Glomerular visceral epithelial cell (primary cell): ENCODE measurements around the gene ATF7.
A peak's percentile ranks its signal among the peaks of the same experiment; 100 is the strongest.
"Not testable (repeated sequence)": the region's sequence is repeated elsewhere in the genome, so short reads cannot be mapped to it uniquely, and the experiment has no call there.

Experiments used
- DNase-seq: peaks from one replicate; pipeline ENCODE4 v3.0.0-alpha.2; 2016; ENCODE audit errors: extremely low spot score

Gene ATF7

DNA sequence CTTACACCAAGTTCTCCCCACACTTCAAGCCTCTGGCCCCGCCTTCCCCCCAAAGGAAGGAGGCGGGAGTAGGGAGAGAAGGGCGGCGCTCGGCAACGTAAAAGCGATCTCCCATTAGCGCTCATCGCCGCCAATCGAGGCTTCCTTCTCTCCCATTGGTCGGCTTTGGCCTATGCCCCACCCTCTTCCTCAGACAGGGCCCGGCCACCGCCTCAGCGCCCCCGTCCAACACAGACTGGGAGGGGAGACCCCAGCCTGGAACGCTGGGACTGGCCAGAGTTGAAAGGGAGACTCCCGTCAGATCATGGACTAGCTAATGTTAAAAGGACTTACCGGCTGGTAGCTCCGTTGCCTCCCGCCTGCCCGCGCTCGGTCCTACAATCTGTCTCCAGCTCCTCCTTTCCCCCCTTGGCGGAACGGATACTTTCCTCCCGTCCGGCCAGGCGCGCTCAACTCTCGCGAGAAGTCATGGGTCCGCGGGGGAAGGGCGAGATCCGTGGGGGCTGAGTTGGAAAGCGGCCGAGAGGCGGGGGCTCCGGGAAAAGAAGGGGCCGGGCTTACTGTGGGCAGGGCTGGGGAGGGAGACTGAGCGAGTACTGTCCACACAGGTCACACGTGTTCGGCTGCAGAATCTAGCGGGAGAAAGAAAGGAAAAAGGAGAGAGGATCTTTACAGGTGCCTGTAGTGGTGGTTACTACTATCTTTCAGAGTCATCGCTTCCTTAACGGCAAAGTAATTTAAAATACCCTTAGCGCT, at the start of gene ATF7:
TSS of gene ATF7 (minus strand) at position 437 of the 756 bp plus-strand sequence. CDS start 25,382 bp downstream, outside the sequence.
- peak; percentile 97 for DNase-seq

DNA sequence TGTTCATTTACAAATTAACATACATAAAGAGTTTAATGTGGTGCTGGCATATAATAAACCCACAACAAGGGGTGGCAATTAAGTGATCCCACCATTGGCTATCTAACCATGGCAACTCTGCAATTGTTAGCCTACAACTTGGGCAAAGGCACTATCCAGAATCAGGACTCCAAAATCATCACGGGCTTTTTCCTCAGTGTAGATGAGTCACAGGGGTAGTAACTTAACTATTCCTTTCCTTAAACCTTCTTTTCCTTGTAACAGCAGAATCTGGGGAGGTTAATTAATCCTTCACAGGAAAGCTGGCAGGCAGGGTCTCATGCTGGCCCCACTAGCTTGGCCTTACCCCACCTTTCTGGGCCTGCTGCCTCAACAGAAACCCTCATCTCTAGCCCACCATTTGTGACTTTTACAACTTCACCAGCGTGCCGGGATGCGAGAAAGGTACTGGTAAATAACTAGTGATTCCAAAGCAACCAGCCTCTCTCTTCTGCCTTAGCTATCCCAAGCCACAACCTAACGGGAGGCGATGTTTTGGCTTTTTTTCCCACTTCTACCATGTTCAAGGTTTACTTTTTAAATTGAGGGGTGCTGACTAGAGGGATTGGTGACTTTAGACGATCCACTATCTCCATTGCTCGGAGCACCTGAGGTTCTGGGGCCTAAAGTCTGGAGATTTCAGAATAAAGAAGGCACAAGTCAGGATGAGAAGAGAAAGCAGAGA, 49.0 kb upstream of the ATF7 start:
- no peak for DNase-seq

- DNase-seq, result no peak
Measured at GRCh38 chr12:53670971-53671370, 44.8 kb upstream of the ATF7 start.

DNA sequence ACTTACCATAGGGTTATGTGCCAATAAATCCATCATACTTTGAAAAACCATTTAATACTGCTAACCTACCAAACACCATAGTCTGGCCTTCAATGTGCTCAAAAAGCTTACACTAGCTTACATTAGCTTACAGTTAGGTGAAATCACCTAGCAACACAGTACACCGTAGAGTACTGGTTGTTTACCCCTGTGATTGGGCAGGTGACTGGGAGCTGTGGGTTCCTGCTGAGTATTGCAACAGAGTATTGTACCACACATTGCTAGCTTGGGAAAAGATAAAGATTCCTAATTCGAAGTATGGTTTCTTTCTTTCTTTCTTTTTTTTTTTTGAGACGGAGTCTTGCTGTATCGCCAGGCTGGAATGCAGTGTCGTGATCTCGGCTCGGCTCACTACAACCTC, 44.1 kb upstream of the ATF7 start:
- DNase-seq, result no peak

DNA sequence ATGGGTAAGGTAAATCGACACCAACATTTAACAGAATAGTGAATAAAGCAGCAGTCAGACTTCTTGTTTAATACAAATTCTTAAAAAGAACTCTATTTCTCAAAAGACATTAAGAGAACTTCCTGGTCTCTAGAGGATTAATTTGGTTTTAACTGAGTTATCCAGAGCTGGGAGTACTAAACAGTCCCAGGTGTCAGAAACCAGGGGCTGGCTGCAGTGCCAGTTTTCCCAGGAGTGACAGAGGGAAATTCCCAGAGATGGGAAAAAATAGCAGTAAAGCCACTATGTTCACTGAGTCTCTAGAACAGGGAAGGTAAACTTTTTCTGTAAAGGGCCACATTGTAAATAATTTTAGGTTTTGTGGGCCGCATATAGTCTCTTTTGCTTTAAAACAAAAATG, 40.9 kb upstream of the ATF7 start:
- DNase-seq, result no peak

- no peak for DNase-seq
Measured at GRCh38 chr12:53664936-53665335, 38.8 kb upstream of the ATF7 start.

GRCh38 chr12:53664191-53664590, 38.0 kb upstream of the ATF7 start:
- DNase-seq, result no peak

DNA sequence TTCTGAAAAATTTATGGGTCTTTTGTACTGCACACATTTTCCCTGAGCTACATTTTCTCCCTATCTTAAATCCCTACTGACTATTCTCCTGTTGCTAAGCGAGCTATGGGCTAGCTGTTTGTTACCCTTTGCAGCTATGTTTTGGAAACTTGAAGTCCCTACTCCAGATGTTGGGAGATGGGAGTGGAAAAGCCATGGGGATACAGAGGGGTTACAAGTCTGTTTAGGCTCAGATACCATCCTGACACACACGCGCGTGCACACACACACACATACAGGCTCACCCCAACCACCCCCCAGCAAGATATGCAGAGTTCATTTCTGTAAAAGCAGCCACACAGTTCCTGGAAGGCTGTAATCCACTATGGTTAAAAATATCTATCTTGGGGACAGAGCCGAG, 33.9 kb upstream of the ATF7 start:
- no peak for DNase-seq

DNA sequence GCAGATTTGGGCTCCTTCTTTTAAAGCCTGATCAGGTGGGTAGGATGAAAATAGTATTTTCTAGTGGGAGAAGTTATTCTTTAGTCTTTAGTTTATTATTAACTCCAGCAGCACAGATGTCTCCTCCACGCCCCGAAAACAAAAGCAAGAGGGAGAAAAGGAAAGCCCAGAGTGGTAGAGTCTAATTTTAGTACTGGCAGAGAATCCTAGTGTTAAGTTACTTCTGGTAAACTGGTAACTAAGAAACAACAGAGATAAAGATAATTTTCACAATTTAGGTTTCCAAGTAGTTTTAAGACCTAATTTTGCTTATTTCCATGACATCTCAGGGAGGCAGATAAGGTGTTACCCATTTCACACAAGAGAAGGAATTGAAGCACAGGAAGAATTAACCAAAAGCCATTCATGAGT, 33.4 kb upstream of the ATF7 start:
- peak; percentile 23 for DNase-seq

- no peak for DNase-seq
Measured at GRCh38 chr12:53659011-53659551, 32.9 kb upstream of the ATF7 start.

DNA sequence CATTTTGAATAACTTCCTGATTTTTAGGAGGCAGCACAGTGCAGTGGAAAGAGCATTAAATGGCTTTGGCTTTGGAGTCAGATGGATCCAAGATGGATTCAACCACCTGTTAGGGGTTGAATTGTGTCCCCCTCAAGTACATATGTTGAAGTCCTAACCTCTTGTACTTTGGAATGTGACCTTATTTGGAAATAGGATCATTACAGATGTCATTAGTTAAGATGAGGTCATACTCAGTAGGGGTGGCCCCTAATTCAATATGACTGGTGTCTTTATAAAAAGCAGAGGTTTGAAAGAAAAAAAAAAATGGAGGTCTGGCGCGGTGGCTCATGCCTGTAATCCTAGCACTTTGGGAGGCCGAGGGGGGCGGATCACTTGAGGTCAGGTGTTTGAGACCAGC, 30.9 kb upstream of the ATF7 start:
- no peak for DNase-seq

DNA sequence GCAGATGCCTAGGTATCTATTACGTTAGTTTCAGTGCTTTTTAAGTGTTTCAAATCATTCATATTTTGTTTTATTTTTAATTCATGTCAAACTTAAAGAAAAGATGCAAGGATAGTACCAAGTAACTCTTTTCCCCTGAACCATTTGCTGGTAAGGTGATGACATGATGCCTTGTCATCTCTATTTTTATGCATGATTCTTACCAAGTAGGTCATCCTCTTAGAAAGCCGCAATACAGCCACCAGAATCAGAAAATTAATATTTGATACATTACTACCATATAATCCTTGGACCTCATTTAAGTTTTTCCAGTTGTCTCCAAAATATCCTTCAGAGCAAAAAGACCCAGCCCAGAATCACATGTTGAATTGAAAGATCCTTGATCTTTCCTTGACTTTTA, 27.4 kb upstream of the ATF7 start:
- no peak for DNase-seq

GRCh38 chr12:53652366-53652765, 26.2 kb upstream of the ATF7 start:
- peak; percentile 57 for DNase-seq

DNA sequence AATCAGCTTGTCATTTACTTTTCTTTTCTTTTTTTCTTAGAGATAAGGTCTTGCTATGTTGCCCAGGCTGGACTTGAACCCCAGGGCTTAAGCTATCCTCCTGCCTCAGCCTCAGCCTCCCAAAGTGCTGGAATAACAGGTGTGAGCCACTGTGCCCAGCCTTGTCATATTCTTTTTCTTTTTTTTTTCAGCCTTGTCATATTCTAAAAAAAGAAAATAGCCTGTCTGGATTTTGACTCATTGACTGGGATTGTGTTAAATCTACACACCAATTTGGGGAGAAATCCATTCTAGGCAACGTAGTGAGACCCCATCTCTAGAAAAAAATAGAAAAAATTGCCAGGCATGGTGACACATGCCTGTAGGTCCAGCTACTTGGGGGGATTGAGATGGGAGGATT, 25.6 kb upstream of the ATF7 start:
- no peak for DNase-seq

DNA sequence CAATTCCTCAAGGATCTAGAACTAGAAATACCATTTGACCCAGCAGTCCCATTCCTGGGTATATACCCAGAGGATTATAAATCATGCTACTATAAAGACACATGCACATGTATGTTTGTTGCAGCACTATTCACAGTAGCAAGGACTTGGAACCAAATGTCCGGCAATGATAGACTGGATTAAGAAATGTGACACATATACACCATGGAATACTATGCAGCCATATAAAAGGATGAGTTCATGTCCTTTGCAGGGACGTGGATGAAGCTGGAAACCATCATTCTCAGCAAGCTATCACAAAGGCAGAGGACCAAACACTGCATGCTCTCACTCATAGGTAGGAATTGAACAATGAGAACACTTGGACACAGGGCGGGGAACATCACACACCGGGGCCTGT, 20.1 kb upstream of the ATF7 start:
- DNase-seq, result not testable (repeated sequence)

DNA sequence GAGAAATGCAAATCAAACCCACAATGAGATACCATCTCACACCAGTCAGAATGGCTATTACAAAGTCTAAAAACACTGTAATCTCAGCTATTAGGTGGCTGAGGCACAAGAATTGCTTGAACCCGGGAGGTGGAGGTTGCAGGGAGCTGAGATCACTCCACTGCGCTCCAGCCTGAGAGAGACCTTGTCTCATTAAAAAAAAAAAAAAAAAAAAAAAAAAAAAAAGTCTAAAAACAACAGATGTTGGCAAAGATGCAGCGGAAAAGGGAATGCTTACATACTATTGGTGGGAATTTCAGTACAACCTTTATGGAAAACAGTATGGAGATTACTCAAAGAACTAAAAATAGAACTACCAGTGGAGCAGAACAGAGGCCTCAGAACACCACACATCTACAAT, 19.0 kb upstream of the ATF7 start:
- DNase-seq, result no peak

DNA sequence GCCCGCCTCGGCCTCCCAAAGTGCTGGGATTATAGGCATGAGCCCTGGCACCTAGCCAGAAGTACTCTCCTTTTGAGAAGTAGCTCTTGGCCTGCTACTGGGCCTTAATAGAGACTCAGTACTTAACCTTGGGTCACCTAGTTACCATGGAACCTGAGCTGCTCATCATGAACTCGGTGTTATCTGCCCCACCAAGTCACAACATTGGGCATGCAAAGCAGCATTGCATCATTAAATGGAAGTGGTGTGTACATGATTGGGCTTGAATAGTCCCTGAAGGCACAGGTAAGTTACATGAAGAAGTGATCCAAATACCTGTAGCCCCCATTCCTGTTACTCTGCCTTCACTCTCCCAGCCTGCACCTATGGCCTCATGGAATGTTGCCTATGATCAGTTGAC, 18.0 kb upstream of the ATF7 start:
- DNase-seq, result no peak

- no peak for DNase-seq
Measured at GRCh38 chr12:53643232-53643979, 17.2 kb upstream of the ATF7 start.

DNA sequence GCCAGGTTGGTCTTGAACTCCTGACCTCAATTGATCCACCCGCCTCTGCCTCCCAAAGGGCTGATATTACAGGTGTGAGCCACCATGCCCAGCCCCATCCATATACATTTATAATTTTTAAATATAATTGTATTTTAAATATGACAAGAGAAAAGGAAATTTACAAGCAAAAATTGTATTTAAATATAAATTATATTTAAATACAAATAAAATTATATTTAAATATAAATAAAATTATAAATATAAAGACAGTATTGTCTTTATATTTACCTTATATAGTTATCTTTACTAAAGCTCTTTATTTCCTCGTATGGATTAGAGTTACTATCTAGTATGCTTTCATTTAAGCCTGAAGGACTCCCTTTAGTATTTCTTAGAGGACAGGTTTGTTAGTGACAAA, 11.9 kb upstream of the ATF7 start:
- DNase-seq, result no peak

GRCh38 chr12:53636641-53637040, 10.5 kb upstream of the ATF7 start:
- DNase-seq, result no peak

- DNase-seq, result not testable (repeated sequence)
Measured at GRCh38 chr12:53635708-53636107, 9.5 kb upstream of the ATF7 start.

- no peak for DNase-seq
Measured at GRCh38 chr12:53631721-53632120, 5.5 kb upstream of the ATF7 start.
